Effector memory CD8-positive, alpha-beta T cell (primary cell): Measurements from ENCODE around the gene GTF2E1.
"Not testable (repeated sequence)": the region's sequence is repeated elsewhere in the genome, so short reads cannot be mapped to it uniquely, and the experiment has no call there.

Experiments used
- ATAC-seq: fragments of 150-1000 bp; cut with Tn5 transposase; replicated peaks from 2 replicates; pipeline ENCODE4 v1.10.0; 2021; ENCODE audit warnings: mild to moderate bottlenecking, moderate library complexity
- DNase-seq, 3 experiments: peaks; one replicate each; pipeline ENCODE4 v3.0.0; 2021
- H3K27ac Mint-ChIP-seq, 2 donors: one replicate each; pipeline ENCODE4 v1.8.0; 2022; ENCODE audit warnings: mild to moderate bottlenecking in 2 of 2, mixed read lengths in 2 of 2, moderate library complexity in 2 of 2
- H3K27me3 Mint-ChIP-seq, 2 donors: one replicate each; pipeline ENCODE4 v1.8.0; 2022; ENCODE audit warnings: mixed read lengths in 2 of 2
- H3K36me3 Mint-ChIP-seq: one replicate; pipeline ENCODE4 v1.8.0; 2022; ENCODE audit warnings: mild to moderate bottlenecking, moderate library complexity, mixed read lengths; ENCODE audit not compliant: insufficient read depth
- H3K4me1 Mint-ChIP-seq, 2 donors: one replicate each; pipeline ENCODE4 v1.8.0; 2022; ENCODE audit warnings: low read depth in 2 of 2, mixed read lengths in 2 of 2
- H3K4me3 Mint-ChIP-seq, 2 donors: one replicate each; pipeline ENCODE4 v1.8.0; 2022; ENCODE audit warnings: mild to moderate bottlenecking in 2 of 2, mixed read lengths in 2 of 2, moderate library complexity in 2 of 2
- H3K9me3 Mint-ChIP-seq, 2 donors: one replicate each; pipeline ENCODE4 v1.8.0; 2022; ENCODE audit warnings: mixed read lengths in 2 of 2

The GTF2E1 gene

GRCh38 chr3:120765830-120766493, 23.4 kb downstream of the GTF2E1 start:
- Mint-ChIP-seq H3K4me3 (no peak overlapping the region), H3K27me3 (no peaks in the 10 kb centered on the region), H3K27ac (no peak overlapping the region), H3K36me3 (peaks cover 3% of the 10 kb centered on the region), H3K4me1 (peaks cover 31 to 56% of the 10 kb centered on the region in 2 donors), H3K9me3 (no peaks in the 10 kb centered on the region)
- DNase-seq, result no peak
- no peak for ATAC-seq

- no peak for ATAC-seq
- Mint-ChIP-seq H3K27ac (no peak overlapping the region), H3K9me3 (no peaks in the 10 kb centered on the region), H3K36me3 (peaks cover 5% of the 10 kb centered on the region), H3K27me3 (no peaks in the 10 kb centered on the region), H3K4me1 (peaks cover 25 to 50% of the 10 kb centered on the region in 2 donors), H3K4me3 (no peak overlapping the region)
- no peak for DNase-seq
Observed at GRCh38 chr3:120766576-120766975, 24.0 kb downstream of the GTF2E1 start.

DNA sequence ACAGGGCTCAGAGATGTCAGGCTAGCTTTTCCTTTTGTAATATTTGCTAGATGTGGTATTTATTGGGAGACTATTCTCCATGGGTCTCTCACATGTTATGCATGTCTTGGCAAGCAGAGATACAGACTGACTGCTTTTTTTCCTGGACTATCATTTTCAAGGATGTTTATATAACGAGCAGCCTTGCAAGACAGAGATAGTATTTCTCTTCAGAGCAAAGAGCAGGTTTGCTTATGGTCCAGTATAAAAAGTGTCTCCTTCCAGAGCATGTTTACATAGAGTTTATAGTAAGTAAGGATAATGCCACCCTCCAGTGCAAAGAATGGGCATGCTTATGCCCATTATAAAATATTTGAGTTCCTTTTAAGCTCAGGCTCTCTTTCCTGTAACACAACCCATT, 24.6 kb downstream of the GTF2E1 start:
- H3K9me3 Mint-ChIP-seq, result no peaks in the 10 kb centered on the region
- DNase-seq, result no peak
- H3K36me3 Mint-ChIP-seq, result peaks cover 3% of the 10 kb centered on the region
- ATAC-seq, result no peak
- H3K27ac Mint-ChIP-seq, result no peak overlapping the region
- H3K27me3 Mint-ChIP-seq, result no peaks in the 10 kb centered on the region
- H3K4me1 Mint-ChIP-seq, result peaks cover 22 to 47% of the 10 kb centered on the region in 2 donors
- H3K4me3 Mint-ChIP-seq, result no peak overlapping the region

DNA sequence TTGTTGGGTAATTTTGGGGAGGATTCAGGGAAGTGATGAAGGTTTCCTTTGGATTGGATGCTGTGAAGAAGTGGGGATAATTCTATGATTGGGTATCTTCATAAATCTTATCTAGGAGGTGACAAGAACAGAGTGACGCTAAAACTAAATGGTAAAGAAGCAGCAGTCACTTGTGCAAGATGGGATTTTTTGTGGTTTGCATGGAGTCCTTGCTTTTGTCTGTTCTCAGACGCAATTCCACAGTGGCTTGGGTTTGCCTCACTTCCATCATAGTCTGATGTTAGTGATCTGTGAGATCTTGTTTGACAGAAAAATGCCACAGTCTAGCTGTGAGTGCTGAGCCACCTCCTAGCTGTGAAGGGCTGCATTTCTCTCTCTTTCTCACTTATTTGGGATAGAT, 26.9 kb downstream of the GTF2E1 start:
- no peaks in the 10 kb centered on the region for H3K9me3 Mint-ChIP-seq
- H3K27ac Mint-ChIP-seq, result no peak overlapping the region
- H3K4me3 Mint-ChIP-seq, result no peak overlapping the region
- ATAC-seq, result no peak
- no peak for DNase-seq
- no peaks in the 10 kb centered on the region for H3K27me3 Mint-ChIP-seq
- peaks cover 3% of the 10 kb centered on the region for H3K36me3 Mint-ChIP-seq
- H3K4me1 Mint-ChIP-seq, result peaks cover 11 to 31% of the 10 kb centered on the region in 2 donors

DNA sequence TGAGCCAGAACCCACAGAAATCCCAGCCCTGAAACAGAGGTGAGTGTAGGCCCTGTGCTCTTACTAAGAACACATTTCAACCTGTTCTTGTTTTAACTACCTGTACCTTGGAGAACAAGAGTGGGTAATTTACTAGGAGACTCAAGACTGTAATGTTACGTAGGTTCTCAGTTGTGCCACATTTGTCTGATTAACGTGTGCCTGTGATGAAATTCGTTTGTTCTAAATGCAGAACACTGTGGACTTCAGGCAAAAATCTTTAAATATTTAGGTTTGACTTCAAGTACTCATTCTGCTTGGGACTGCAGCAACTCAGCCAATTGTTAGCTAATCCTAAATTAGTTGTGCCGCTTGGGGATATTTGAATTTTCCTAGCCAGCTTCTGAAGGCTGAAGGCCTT, 28.3 kb downstream of the GTF2E1 start:
- ATAC-seq, result no peak
- H3K27ac Mint-ChIP-seq, result no peak overlapping the region

GRCh38 chr3:120772081-120772480, 29.5 kb downstream of the GTF2E1 start:
- peaks cover 7 to 19% of the 10 kb centered on the region in 2 donors for H3K4me1 Mint-ChIP-seq

More for the DNA sequence above, 28.3 kb downstream of the GTF2E1 start:
- Mint-ChIP-seq H3K4me3 (no peak overlapping the region), H3K9me3 (no peaks in the 10 kb centered on the region), H3K4me1 (peaks cover 11 to 26% of the 10 kb centered on the region in 2 donors), H3K27me3 (no peaks in the 10 kb centered on the region), H3K36me3 (peaks cover 3% of the 10 kb centered on the region)
- DNase-seq, result no peak

GRCh38 chr3:120773932-120774331, 31.4 kb downstream of the GTF2E1 start:
- no peaks in the 10 kb centered on the region for H3K9me3 Mint-ChIP-seq
- DNase-seq, result no peak
- no peak for ATAC-seq
- peaks cover 2 to 11% of the 10 kb centered on the region in 2 donors for H3K4me1 Mint-ChIP-seq
- no peak overlapping the region for H3K4me3 Mint-ChIP-seq
- no peak overlapping the region for H3K27ac Mint-ChIP-seq
- H3K27me3 Mint-ChIP-seq, result no peaks in the 10 kb centered on the region
- H3K36me3 Mint-ChIP-seq, result peaks cover 5% of the 10 kb centered on the region

More at GRCh38 chr3:120772081-120772480, 29.5 kb downstream of the GTF2E1 start:
- DNase-seq (no peak), ATAC-seq (no peak)
- no peak overlapping the region for H3K4me3 Mint-ChIP-seq
- H3K36me3 Mint-ChIP-seq, result peaks cover 3% of the 10 kb centered on the region
- H3K27me3 Mint-ChIP-seq, result no peaks in the 10 kb centered on the region
- H3K9me3 Mint-ChIP-seq, result no peaks in the 10 kb centered on the region
- H3K27ac Mint-ChIP-seq, result no peak overlapping the region

GRCh38 chr3:120775411-120775810, 32.9 kb downstream of the GTF2E1 start:
- Mint-ChIP-seq H3K4me1 (peaks cover 2 to 3% of the 10 kb centered on the region in 2 donors), H3K36me3 (peaks cover 8% of the 10 kb centered on the region), H3K27ac (no peak overlapping the region), H3K27me3 (no peaks in the 10 kb centered on the region), H3K4me3 (no peak overlapping the region), H3K9me3 (no peaks in the 10 kb centered on the region)
- no peak for DNase-seq
- ATAC-seq, result no peak

DNA sequence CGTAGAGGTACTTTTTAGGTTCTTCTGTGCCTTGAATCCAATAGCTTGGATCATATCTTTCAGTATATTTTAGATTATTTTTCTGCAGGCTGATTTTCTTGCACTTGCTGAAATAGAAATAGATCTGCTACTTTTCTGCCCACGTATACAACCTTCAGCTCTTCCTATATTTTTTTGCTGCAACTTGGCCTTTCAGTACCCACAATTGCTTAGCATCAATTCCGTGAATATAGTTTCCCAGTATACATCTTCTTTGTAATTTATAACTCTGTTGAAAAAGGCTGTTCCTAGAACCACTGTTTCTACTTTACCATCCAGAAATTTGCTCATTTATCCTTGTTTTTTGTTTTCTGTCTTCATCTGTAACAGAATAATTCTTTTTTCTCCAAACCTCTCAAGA, 36.2 kb downstream of the GTF2E1 start:
- Mint-ChIP-seq H3K4me3 (no peak overlapping the region), H3K9me3 (no peaks in the 10 kb centered on the region), H3K27me3 (no peaks in the 10 kb centered on the region), H3K4me1 (peaks cover 0 to 3% of the 10 kb centered on the region in 2 donors), H3K36me3 (peaks cover 13% of the 10 kb centered on the region), H3K27ac (no peak overlapping the region)
- ATAC-seq, result no peak
- DNase-seq, result no peak

- Mint-ChIP-seq H3K9me3 (no peaks in the 10 kb centered on the region), H3K27ac (no peak overlapping the region), H3K36me3 (peaks cover 13% of the 10 kb centered on the region), H3K4me1 (peaks cover 0 to 3% of the 10 kb centered on the region in 2 donors), H3K4me3 (no peak overlapping the region), H3K27me3 (no peaks in the 10 kb centered on the region)
- DNase-seq (no peak), ATAC-seq (no peak)
Observed at GRCh38 chr3:120780977-120781376, 38.4 kb downstream of the GTF2E1 start.

DNA sequence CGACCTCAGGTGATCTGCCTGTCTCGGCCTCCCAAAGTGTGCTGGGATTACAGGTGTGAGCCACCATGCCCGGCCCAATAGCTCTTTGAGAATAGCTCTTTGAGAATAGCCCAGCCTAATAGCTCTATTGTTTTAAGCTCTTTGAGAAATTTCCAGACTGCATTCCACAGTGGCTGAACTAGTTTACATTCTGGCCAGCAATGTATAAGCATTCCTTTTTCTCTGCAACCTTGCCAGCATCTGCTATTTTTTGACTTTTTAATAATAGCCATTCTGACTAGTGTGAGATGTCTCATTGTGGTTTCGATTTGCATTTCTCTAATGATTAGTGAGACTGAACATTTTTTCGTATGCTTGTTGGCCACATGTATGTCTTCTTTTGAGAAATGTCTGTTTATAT, 43.3 kb downstream of the GTF2E1 start:
- not testable (repeated sequence) for H3K27ac Mint-ChIP-seq, H3K36me3 Mint-ChIP-seq, H3K9me3 Mint-ChIP-seq, DNase-seq, H3K27me3 Mint-ChIP-seq, H3K4me3 Mint-ChIP-seq, ATAC-seq, H3K4me1 Mint-ChIP-seq

- no peak overlapping the region for H3K4me3 Mint-ChIP-seq
Observed at GRCh38 chr3:120791010-120791409, 48.5 kb downstream of the GTF2E1 start.

DNA sequence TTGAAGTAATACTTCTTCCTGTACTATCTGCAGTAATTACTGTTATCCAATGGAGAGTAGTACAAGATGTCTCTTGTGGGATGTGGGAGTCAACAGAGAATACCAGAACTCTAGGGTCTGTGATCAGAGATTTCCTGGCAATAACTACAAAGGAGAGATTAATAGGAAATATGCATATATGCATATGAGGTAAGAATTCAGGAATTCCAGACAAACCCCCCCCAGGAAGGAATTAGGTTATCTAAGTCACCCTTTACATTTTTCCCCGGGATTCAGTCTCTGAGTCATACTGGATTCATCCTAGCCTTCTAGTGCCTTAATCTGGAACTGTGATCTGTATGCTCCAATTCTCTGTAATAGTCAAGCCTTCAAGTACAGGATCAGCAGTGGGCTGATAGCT, 49.4 kb downstream of the GTF2E1 start:
- Mint-ChIP-seq H3K4me1 (no peaks in the 10 kb centered on the region), H3K9me3 (no peaks in the 10 kb centered on the region), H3K4me3 (no peak overlapping the region), H3K27me3 (peaks cover 0 to 8% of the 10 kb centered on the region in 2 donors), H3K27ac (peak overlapping the region in 1 of 2 donors; percentile 5), H3K36me3 (no peaks in the 10 kb centered on the region)
- no peak for ATAC-seq
- no peak for DNase-seq

More at GRCh38 chr3:120791010-120791409, 48.5 kb downstream of the GTF2E1 start:
- Mint-ChIP-seq H3K27ac (no peak overlapping the region), H3K36me3 (no peaks in the 10 kb centered on the region), H3K27me3 (no peaks in the 10 kb centered on the region), H3K4me1 (no peaks in the 10 kb centered on the region), H3K9me3 (no peaks in the 10 kb centered on the region)
- DNase-seq (no peak), ATAC-seq (no peak)

DNA sequence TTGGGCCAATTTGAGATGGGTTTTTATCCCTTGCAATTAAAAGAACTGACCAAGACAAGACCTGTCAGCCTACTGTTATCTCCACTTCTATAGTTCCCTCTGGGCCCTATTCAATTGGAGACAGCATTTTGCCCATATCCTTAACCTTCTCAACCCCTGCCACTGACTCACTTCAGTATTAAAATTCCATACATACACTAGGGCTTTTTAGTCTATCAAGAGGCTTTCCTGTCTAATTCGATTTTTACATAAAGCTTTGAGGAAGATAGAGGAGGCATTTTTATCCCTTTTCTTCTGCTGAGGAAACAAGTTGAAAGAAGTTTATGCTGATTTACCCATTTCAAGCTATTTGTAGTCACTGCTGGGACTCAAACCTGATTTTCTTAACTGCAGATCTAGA, 51.1 kb downstream of the GTF2E1 start:
- Mint-ChIP-seq H3K36me3 (no peaks in the 10 kb centered on the region), H3K9me3 (no peaks in the 10 kb centered on the region), H3K27ac (no peak overlapping the region), H3K27me3 (peaks cover 0 to 11% of the 10 kb centered on the region in 2 donors), H3K4me1 (no peaks in the 10 kb centered on the region), H3K4me3 (no peak overlapping the region)
- DNase-seq, result no peak
- ATAC-seq, result no peak
